Neural progenitor cell (in vitro differentiated cells): ENCODE data around the gene ESYT2.

Experiments
- CTCF ChIP-seq: fragments of 200-600 bp; sonication (generic); IDR thresholded peaks from 2 replicates; pipeline ENCODE4 v1.5.1; 2017; ENCODE audit warnings: antibody characterized with exemption, mild to moderate bottlenecking
- EZH2 ChIP-seq: fragments of 200-600 bp; sonication (generic); IDR thresholded peaks from 2 replicates; pipeline ENCODE4 v1.6.1; 2017; ENCODE audit warnings: antibody characterized with exemption, mild to moderate bottlenecking, moderate library complexity
- EZH2phosphoT487 ChIP-seq: fragments of 200-600 bp; sonication (generic); IDR thresholded peaks from 2 replicates; pipeline ENCODE4 v1.6.1; 2017; ENCODE audit warnings: antibody characterized with exemption

DNA sequence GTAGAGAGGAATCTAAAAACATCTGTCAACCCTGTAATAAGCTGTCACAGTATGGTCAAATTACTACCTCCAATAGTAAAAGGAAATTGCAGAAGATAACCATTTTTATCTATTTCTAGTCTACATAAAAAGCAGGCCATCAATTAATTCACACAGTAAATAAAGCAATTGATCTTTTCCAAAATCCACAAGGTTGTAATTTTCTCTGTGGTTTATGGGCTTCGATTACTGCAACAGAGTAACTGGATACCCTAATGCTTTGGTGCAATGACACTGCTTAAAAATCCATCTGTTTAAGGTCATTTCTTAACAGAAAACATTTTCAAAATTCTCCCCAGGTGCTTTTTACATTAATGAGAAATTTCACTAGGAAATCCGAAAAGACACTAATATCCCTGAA, 23.9 kb downstream of the ESYT2 start:
- TF ChIP-seq CTCF (no peak), EZH2 (no peak), EZH2phosphoT487 (no peak)
